GM12873 (cell line): ENCODE data around the gene ADAM12.

Experiments used
- TF ChIP-seq, protein P1 (sequence below): IDR thresholded peaks from 2 replicates; pipeline ENCODE4 v1.5.1; 2012; ENCODE audit warnings: low read depth, mild to moderate bottlenecking, moderate library complexity, low read length, control low read depth; ENCODE audit not compliant: insufficient read depth; ENCODE audit errors: missing control alignments

ADAM12 gene

DNA sequence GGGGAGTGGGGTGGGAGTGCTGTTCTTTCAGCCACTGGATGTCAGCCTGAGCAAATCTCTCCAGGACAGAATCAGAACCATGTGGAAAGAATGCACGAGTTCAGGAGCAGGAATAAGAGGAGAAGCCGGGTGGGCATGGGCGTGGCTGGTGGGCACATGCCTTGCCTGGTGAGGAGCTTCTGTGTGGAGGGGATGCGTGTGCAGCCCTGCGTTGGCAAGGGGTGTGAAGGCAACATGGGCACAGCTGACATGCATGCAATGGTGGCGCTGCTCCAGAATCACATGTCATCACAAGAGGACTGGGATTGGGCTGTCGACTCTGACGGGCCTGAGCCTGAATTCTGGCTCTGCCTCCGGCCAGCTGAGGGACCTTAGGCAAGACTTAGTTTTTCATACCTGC, 162.1 kb downstream of the ADAM12 start:
- TF ChIP-seq, protein P1, sequence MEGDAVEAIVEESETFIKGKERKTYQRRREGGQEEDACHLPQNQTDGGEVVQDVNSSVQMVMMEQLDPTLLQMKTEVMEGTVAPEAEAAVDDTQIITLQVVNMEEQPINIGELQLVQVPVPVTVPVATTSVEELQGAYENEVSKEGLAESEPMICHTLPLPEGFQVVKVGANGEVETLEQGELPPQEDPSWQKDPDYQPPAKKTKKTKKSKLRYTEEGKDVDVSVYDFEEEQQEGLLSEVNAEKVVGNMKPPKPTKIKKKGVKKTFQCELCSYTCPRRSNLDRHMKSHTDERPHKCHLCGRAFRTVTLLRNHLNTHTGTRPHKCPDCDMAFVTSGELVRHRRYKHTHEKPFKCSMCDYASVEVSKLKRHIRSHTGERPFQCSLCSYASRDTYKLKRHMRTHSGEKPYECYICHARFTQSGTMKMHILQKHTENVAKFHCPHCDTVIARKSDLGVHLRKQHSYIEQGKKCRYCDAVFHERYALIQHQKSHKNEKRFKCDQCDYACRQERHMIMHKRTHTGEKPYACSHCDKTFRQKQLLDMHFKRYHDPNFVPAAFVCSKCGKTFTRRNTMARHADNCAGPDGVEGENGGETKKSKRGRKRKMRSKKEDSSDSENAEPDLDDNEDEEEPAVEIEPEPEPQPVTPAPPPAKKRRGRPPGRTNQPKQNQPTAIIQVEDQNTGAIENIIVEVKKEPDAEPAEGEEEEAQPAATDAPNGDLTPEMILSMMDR, result no peak

DNA sequence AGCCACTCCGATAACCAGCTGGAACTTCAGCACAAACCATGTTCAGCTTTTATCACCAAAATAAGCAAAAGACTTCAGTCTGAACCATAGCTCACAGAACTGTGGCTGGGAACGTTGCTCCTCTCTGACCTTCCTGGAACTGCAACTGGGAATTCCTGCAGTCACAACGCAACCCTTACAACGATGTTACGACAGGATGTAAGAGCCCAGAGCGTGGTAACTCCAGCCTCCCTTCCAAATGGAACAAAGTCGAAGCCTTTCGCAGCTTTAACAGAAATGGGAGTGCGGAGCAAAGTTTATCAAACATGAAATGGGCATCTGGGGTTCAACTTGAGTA, 162.6 kb downstream of the ADAM12 start:
- TF ChIP-seq, protein P1, result no peak

DNA sequence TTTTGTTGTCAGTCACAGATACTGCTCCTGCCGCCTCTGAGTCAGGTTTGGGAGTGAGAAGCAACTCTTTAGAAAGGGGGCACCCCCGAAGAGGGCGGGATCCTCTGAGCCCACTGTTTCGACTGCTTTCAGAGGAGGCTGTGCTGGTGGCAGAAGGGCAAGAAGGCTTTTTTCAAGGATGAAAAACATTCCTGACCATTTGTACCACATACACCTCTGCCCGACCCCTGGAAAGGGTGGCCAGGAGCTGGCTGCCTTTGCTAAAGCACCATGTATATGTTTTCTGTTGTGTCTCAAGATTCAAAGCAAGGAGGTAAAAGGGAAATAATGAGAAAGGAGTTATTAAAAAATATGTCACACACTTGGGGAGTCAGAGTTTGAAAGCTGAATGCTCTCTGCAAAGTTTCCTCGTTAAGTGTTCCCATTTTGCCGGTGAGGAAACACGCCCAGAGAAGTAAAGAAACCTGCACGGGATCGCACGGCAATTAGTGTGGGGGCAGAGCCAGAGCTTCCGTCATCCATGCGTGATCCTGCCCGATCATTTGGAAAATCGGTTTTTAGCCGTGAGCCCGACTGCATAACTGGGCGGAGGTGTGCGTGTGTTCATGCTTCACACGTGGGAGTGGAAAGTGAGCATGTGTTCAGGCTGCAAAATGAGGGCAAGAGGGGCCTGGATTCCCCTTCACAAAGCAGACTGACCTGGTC, 163.2 kb downstream of the ADAM12 start:
- TF ChIP-seq, protein P1, result no peak

DNA sequence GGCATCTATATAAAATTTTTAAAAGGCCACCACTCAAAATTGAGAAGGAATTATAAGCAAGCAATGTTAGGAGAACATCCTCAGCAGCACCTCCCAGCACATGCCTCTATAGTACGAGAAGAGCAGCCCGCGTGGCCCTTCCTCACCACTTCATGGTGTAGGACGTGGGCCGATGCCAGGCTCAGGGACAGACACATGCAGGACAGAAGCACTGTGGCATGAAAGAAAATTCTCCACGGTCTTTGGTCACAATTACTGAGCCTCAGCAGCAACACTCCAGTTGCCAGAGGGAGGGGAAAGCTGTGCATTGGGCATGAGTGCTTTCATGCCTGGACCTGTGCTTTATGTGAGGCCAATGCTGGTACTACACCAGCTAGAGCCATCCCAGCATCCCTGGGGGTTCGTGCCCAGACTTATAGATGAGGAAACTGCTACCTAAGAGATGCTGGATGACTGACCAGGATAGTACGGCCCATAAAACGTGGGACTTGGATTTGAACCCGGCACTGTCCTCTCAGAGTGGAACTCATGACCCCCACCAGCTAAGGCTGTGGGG, 164.7 kb downstream of the ADAM12 start:
- TF ChIP-seq, protein P1, result no peak

DNA sequence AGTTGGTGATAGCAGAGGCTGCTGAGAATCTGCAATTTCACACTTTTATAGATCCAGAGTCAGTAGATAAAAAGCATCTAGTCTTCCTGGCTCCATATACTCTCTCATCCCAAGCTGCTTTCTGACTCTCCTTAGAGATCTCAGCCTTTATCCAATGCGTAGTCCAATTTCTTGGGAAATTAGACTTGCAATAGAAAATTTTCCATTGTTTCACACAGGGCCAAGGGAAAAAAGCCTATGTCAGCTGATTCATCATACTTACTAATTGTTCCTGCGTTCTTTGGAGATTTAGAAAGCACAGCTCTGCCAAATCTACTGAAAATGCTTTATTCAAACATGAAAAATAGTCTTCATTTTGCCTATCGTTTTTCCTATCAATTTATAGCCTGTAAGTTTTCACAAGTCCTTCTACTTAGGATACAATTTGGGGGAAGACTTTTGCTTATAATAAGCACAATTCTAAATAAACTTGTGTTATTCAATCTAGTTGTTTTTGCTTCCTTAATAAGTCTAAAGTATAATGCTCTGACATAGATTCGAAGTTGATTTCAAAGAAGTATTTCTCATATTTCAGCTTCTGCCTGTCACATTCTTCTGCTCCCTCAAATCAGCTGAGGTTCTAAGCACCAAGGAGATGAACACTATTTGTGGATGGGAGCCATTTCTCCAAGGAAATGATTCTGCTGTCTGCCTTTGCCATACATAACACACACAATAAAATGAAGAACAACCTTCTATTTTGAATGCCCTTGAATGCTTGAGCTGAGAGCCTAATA, 165.4 kb downstream of the ADAM12 start:
- TF ChIP-seq, protein P1, result no peak

DNA sequence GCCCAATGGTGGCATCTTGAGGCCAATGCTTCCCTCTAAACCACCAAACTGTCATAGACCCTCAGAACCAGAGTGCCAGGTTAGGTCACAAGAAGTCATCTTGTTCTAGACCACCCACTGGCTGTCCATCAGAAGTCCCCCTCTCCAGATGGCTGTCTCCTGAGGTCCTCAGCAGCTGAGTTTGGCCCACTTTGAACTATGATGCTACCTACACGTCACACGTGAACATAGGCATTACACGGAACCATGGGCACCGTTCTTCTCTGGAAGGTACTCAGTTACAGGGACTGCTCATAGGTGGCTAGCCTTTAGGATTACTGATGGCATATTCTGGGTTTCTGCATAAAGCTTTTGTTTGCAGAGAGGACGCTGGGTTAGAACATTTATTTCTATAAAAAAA, 166.4 kb downstream of the ADAM12 start:
- TF ChIP-seq, protein P1, result no peak

DNA sequence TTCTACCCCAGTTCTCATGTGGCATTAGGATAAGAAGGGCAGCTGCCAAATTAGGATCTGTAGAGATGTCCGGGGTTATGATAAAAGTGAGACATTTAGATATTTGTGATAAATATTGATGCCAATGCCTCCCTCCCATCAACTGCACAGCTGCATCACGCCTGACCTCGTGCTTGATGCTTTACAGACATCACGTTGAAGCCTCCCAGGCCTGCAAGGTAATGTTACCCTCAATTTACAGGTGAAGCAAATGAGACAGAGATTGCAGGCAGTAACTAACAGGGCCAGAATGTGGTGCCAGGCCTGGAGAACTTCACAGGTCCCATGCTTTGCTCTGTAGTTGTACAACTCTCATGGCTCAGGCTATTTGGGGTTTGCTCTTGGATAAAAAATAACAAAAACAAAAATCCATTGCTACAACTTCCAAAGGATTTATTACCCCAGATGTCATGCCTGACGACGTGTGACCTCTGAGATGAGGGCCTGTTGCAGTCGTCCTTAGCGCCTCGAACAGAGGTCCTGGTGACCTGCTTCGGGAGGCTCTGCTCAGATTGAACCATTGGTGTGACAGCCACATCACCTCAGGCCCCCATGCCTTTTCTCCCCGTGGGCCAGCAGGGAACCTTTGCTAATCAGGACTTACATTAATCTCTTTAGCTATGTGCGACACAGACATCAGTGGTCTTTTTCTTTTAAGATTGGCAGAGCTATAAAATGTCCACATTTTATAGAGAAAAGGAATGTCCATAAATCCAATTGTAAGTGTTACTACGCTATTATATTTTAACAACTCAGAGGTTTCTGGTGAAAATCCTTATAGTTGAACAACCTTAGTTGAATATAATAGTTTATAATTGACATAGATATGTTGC, 169.3 kb downstream of the ADAM12 start:
- TF ChIP-seq, protein P1, result no peak
